ENCODE data around the gene NPC1.

The NPC1 gene

GRCh38 chr18:23556145-23556780 is 30.0 kb downstream of the NPC1 start:
- intact Hi-C loops (cut with DNase I): no loop called here
- DNase-seq: peak in 1 of 10 donors; percentile 27

- DNase-seq: peak in 1 of 10 donors; percentile 36
- intact Hi-C loops (cut with DNase I): no loop called here
Measured at GRCh38 chr18:23553887-23554286, 32.4 kb downstream of the NPC1 start.

GRCh38 chr18:23552505-23552904 is 33.8 kb downstream of the NPC1 start:
- no peak for DNase-seq
- intact Hi-C loops (cut with DNase I): no loop called here

GRCh38 chr18:23551978-23552377 is 34.3 kb downstream of the NPC1 start:
- intact Hi-C loops (cut with DNase I): no loop called here
- DNase-seq: no peak

- no peak for DNase-seq
- intact Hi-C loops (cut with DNase I): no loop called here
Measured at GRCh38 chr18:23550898-23551297, 35.4 kb downstream of the NPC1 start.

GRCh38 chr18:23548719-23549118 is 37.6 kb downstream of the NPC1 start:
- DNase-seq: no peak
- intact Hi-C loops (cut with DNase I): no loop called here

GRCh38 chr18:23548275-23548674 is 38.0 kb downstream of the NPC1 start:
- intact Hi-C loops (cut with DNase I): no loop called here
- DNase-seq: no peak

GRCh38 chr18:23547846-23548245 is 38.5 kb downstream of the NPC1 start:
- intact Hi-C loops (cut with DNase I): no loop called here
- DNase-seq: no peak

GRCh38 chr18:23547306-23547705 is 39.0 kb downstream of the NPC1 start:
- intact Hi-C loops (cut with DNase I): no loop called here
- DNase-seq: no peak

- no peak for DNase-seq
- intact Hi-C loops (cut with DNase I): no loop called here
Measured at GRCh38 chr18:23545247-23545789, 41.0 kb downstream of the NPC1 start.

GRCh38 chr18:23542461-23542860 is 43.8 kb downstream of the NPC1 start:
- intact Hi-C loops (cut with DNase I): no loop called here
- no peak for DNase-seq

GRCh38 chr18:23541349-23542093 is 44.8 kb downstream of the NPC1 start:
- intact Hi-C loops (cut with DNase I): no loop called here
- DNase-seq: no peak

GRCh38 chr18:23540867-23541266 is 45.4 kb downstream of the NPC1 start:
- intact Hi-C loops (cut with DNase I): no loop called here
- DNase-seq: no peak

GRCh38 chr18:23539911-23540525 is 46.3 kb downstream of the NPC1 start:
- no peak for DNase-seq
- intact Hi-C loops (cut with DNase I): no loop called here

- intact Hi-C loops (cut with DNase I): no loop called here
- no peak for DNase-seq
Measured at GRCh38 chr18:23539296-23539695, 47.0 kb downstream of the NPC1 start.

GRCh38 chr18:23538870-23539269 is 47.4 kb downstream of the NPC1 start:
- DNase-seq: no peak
- intact Hi-C loops (cut with DNase I): no loop called here

GRCh38 chr18:23538001-23538400 is 48.3 kb downstream of the NPC1 start:
- intact Hi-C loops (cut with DNase I): no loop called here

GRCh38 chr18:23537274-23537673 is 49.0 kb downstream of the NPC1 start:
- intact Hi-C loops (cut with DNase I): no loop called here
- DNase-seq: no peak

More at GRCh38 chr18:23538001-23538400, 48.3 kb downstream of the NPC1 start:
- no peak for DNase-seq

- DNase-seq: no peak
- intact Hi-C loops (cut with DNase I): no loop called here
Measured at GRCh38 chr18:23536204-23536603, 50.1 kb downstream of the NPC1 start.

GRCh38 chr18:23534276-23534675 is 52.0 kb downstream of the NPC1 start:
- no peak for DNase-seq
- intact Hi-C loops (cut with DNase I): no loop called here

- DNase-seq: peak in 1 of 10 donors; percentile 9
- intact Hi-C loops (cut with DNase I): no loop called here
Measured at GRCh38 chr18:23532848-23533247, 53.5 kb downstream of the NPC1 start.

GRCh38 chr18:23531912-23532311 is 54.4 kb downstream of the NPC1 start:
- intact Hi-C loops (cut with DNase I): no loop called here
- no peak for DNase-seq

Measured in posterior cingulate gyrus (tissue), 11 donors.